A673 (cell line): ENCODE measurements around the gene ZNF385C.

Source experiments
- EZH2 ChIP-seq: fragments of 200-600 bp; sonication (generic); IDR thresholded peaks from 2 replicates; pipeline ENCODE4 v1.6.1; 2017; ENCODE audit warnings: borderline replicate concordance, low read depth, mild to moderate bottlenecking, mixed read lengths, antibody characterized with exemption, low read length; ENCODE audit not compliant: poor library complexity, severe bottlenecking
- TF ChIP-seq, protein P1 (sequence below): fragments of 300-800, 200-600 bp; sonication (generic); conservative IDR thresholded peaks from 2 replicates; pipeline ENCODE4 v1.5.1; 2017; ENCODE audit warnings: low read depth, mild to moderate bottlenecking, antibody characterized with exemption, low read length, moderate library complexity, mixed read lengths

- TF ChIP-seq, protein P1, sequence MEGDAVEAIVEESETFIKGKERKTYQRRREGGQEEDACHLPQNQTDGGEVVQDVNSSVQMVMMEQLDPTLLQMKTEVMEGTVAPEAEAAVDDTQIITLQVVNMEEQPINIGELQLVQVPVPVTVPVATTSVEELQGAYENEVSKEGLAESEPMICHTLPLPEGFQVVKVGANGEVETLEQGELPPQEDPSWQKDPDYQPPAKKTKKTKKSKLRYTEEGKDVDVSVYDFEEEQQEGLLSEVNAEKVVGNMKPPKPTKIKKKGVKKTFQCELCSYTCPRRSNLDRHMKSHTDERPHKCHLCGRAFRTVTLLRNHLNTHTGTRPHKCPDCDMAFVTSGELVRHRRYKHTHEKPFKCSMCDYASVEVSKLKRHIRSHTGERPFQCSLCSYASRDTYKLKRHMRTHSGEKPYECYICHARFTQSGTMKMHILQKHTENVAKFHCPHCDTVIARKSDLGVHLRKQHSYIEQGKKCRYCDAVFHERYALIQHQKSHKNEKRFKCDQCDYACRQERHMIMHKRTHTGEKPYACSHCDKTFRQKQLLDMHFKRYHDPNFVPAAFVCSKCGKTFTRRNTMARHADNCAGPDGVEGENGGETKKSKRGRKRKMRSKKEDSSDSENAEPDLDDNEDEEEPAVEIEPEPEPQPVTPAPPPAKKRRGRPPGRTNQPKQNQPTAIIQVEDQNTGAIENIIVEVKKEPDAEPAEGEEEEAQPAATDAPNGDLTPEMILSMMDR: no peak
- TF ChIP-seq EZH2: no peak
Observed at GRCh38 chr17:42025191-42025579, 73.1 kb downstream of the ZNF385C start.
